ENCODE measurements around the gene SMPD3. TPM values are rescaled to one million over a fixed set of nuclear protein-coding genes. Genes with fewer than 3 reads are reported as not detected.

The SMPD3 gene
- total and polyA plus RNA-seq, 2 donors (not counting 3 experiments of a cell fraction or from before 2014, with no cell fraction given) = not detected

- Histone ChIP-seq H3K9me3 (replicated peaks; ENCODE audit: control insufficient read depth, insufficient read depth, low read length) (no peaks in the 10 kb centered on the region), H3K4me3 (replicated peaks in 1 of 3; ENCODE audit: insufficient read depth in 1 of 3, low read depth in 1 of 3, low read length in 3 of 3) (no peak overlapping the region), H3K9me1 (replicated peaks; ENCODE audit: control insufficient read depth, extremely low read depth, insufficient read depth, low read length) (no peaks in the 10 kb centered on the region), H3K27ac (ENCODE audit: insufficient read depth, low read depth, low read length) (no peak overlapping the region), H3K9ac (replicated peaks; ENCODE audit: extremely low read depth, insufficient read depth, low read length) (no peak overlapping the region), H3K36me3 (ENCODE audit: control insufficient read depth in 2 of 2, extremely low read depth in 1 of 2, insufficient read depth in 2 of 2, low read length in 2 of 2) (no peaks in the 10 kb centered on the region), H4K20me1 (replicated peaks; ENCODE audit: control insufficient read depth, extremely low read depth, insufficient read depth, low read length) (no peaks in the 10 kb centered on the region), H3K4me2 (ENCODE audit: insufficient read depth, low read length) (no peak overlapping the region), H3K27me3 (ENCODE audit: control insufficient read depth in 2 of 2, insufficient read depth in 2 of 2, low read length in 2 of 2) (no peaks in the 10 kb centered on the region), H3K79me2 (ENCODE audit: control insufficient read depth, insufficient read depth, low read length) (no peaks in the 10 kb centered on the region), H3K4me1 (ENCODE audit: control insufficient read depth, extremely low read depth, insufficient read depth, low read length) (no peaks in the 10 kb centered on the region), H2AFZ (ENCODE audit: low read depth, low read length) (no peak overlapping the region)
- dilution Hi-C loops (cut with MboI; ENCODE audit: extremely low pct_ligation_motif_present, low sequenced_read_pairs) = no loop called here
- TF ChIP-seq GATA2 (IDR thresholded peaks at IDR 0.05; ENCODE audit: insufficient read depth, insufficient read length, low read depth, low read length) = no peak
- no peak for TF ChIP-seq JUN (IDR thresholded peaks at IDR 0.05; ENCODE audit: borderline replicate concordance, insufficient read depth, insufficient read length, low read depth)
- no peak for TF ChIP-seq MYC (IDR thresholded peaks at IDR 0.05; ENCODE audit: low read depth, low read length)
- no peak for TF ChIP-seq EZH2 (IDR thresholded peaks at IDR 0.05; ENCODE audit: borderline replicate concordance, low read depth, low read length, severe bottlenecking)
- ChIA-PET CTCF (interaction anchor here (0.6 to 3.6 kb wide), 3 partner anchors 11 to 140 kb away, joined by 3 to 22 read pairs (median 3); partner anchors contain the start of gene PLA2G15), POLR2A (no interaction called here)
- FAIRE-seq (no peak), DNase-seq (ENCODE audit: low read depth, low spot score) (no peak)
- BruUV-seq (replicated peaks) = no TSS peak
- intact Hi-C loops (cut with micrococcal nuclease) = no loop called here
Measured at GRCh38 chr16:68385371-68385770, 62.9 kb downstream of the SMPD3 start.

- Histone ChIP-seq H3K4me3 (replicated peaks in 1 of 3; ENCODE audit: insufficient read depth in 1 of 3, low read depth in 1 of 3, low read length in 3 of 3) (no peak overlapping the region), H3K4me2 (ENCODE audit: insufficient read depth, low read length) (no peak overlapping the region), H3K36me3 (ENCODE audit: control insufficient read depth in 2 of 2, extremely low read depth in 1 of 2, insufficient read depth in 2 of 2, low read length in 2 of 2) (no peaks in the 10 kb centered on the region), H4K20me1 (replicated peaks; ENCODE audit: control insufficient read depth, extremely low read depth, insufficient read depth, low read length) (no peaks in the 10 kb centered on the region), H3K9me3 (replicated peaks; ENCODE audit: control insufficient read depth, insufficient read depth, low read length) (no peaks in the 10 kb centered on the region), H3K4me1 (ENCODE audit: control insufficient read depth, extremely low read depth, insufficient read depth, low read length) (no peaks in the 10 kb centered on the region), H3K79me2 (ENCODE audit: control insufficient read depth, insufficient read depth, low read length) (no peaks in the 10 kb centered on the region), H3K27me3 (ENCODE audit: control insufficient read depth in 2 of 2, insufficient read depth in 2 of 2, low read length in 2 of 2) (no peaks in the 10 kb centered on the region), H3K9ac (replicated peaks; ENCODE audit: extremely low read depth, insufficient read depth, low read length) (no peak overlapping the region), H2AFZ (ENCODE audit: low read depth, low read length) (no peak overlapping the region), H3K9me1 (replicated peaks; ENCODE audit: control insufficient read depth, extremely low read depth, insufficient read depth, low read length) (no peaks in the 10 kb centered on the region), H3K27ac (ENCODE audit: insufficient read depth, low read depth, low read length) (no peak overlapping the region)
- BruUV-seq (replicated peaks) = no TSS peak
- ChIA-PET POLR2A (no interaction called here), CTCF (interaction anchor here (0.6 to 3.6 kb wide), 5 partner anchors 11 to 139 kb away, joined by 3 to 22 read pairs (median 3); partner anchors contain the start of gene PLA2G15)
- dilution Hi-C loops (cut with MboI; ENCODE audit: extremely low pct_ligation_motif_present, low sequenced_read_pairs) (no loop called here), intact Hi-C loops (cut with micrococcal nuclease) (no loop called here)
- DNase-seq (ENCODE audit: low read depth, low spot score) (no peak), FAIRE-seq (no peak)
- no peak for TF ChIP-seq JUN (IDR thresholded peaks at IDR 0.05; ENCODE audit: borderline replicate concordance, insufficient read depth, insufficient read length, low read depth)
- no peak for TF ChIP-seq EZH2 (IDR thresholded peaks at IDR 0.05; ENCODE audit: borderline replicate concordance, low read depth, low read length, severe bottlenecking)
- no peak for TF ChIP-seq CTCF (IDR thresholded peaks at IDR 0.05; ENCODE audit: extremely low read depth in 1 of 2, insufficient read depth in 1 of 2, low read depth in 1 of 2, low read length in 2 of 2)
- no peak for TF ChIP-seq POLR2AphosphoS5 (IDR thresholded peaks at IDR 0.05; ENCODE audit: insufficient read depth, low read depth, low read length)
- TF ChIP-seq MAX (IDR thresholded peaks at IDR 0.05; ENCODE audit: insufficient read depth, insufficient read length) = no peak
- TF ChIP-seq POLR2A (IDR thresholded peaks at IDR 0.05; ENCODE audit: low read depth, low read length) = no peak
- no peak for TF ChIP-seq FOS (IDR thresholded peaks at IDR 0.05; ENCODE audit: borderline replicate concordance, insufficient read depth, low read length)
- TF ChIP-seq MYC (IDR thresholded peaks at IDR 0.05; ENCODE audit: low read depth, low read length) = no peak
- TF ChIP-seq GATA2 (IDR thresholded peaks at IDR 0.05; ENCODE audit: insufficient read depth, insufficient read length, low read depth, low read length) = no peak
Measured at GRCh38 chr16:68384288-68385161, 63.8 kb downstream of the SMPD3 start.

All from endothelial cell of umbilical vein (primary cell).